ENCODE results near the gene TFB2M. TPM values are rescaled to one million over a fixed set of nuclear protein-coding genes. Genes with fewer than 3 reads are reported as not detected.

The TFB2M gene
- 9.5 TPM for total RNA-seq (ENCODE audit: unreplicated experiment)
- long read RNA-seq, transcript TFB2M-201 (8 exons, 1,848 nt), result major isoform, 6 of 8 reads
- long read RNA-seq, partial matches to known transcripts, result 0 of 8 reads
- long read RNA-seq, other reads (novel, unspliced or antisense), result 2 of 8 reads

- Mint-ChIP-seq H3K27ac (ENCODE audit: unreplicated experiment) (peak within 1 kb of the TSS; percentile 93), H3K27me3 (ENCODE audit: unreplicated experiment) (peaks cover 12% of the 10 kb centered on the region), H3K9me3 (ENCODE audit: unreplicated experiment) (no peaks in the 10 kb centered on the region), H3K4me3 (ENCODE audit: unreplicated experiment) (peak within 1 kb of the TSS; percentile 98), H3K36me3 (ENCODE audit: low read depth, unreplicated experiment) (peaks cover 4% of the 10 kb centered on the region), H3K4me1 (ENCODE audit: unreplicated experiment) (peaks cover 27% of the 10 kb centered on the region)
- DNase-seq (ENCODE audit: low spot score), result peak; percentile 96
- TF ChIP-seq CTCF (IDR thresholded peaks at IDR 0.05; ENCODE audit: unreplicated experiment), result no peak
Measured at GRCh38 chr1:246566128-246566812, at the start of gene TFB2M, which contains the start of gene CNST. TFB2M (minus strand) TSS chr1:246566261; CDS start chr1:246566138, 123 bp downstream. CNST (plus strand) TSS chr1:246566456; CDS start chr1:246591563, 25,107 bp downstream.

GRCh38 chr1:246613096-246613758 lies 47.2 kb upstream of the TFB2M start:
- H3K36me3 Mint-ChIP-seq (ENCODE audit: low read depth, unreplicated experiment), result peaks cover 3% of the 10 kb centered on the region

GRCh38 chr1:246609632-246610031 lies 43.6 kb upstream of the TFB2M start:
- peak overlapping the region; percentile 89 for H3K27ac Mint-ChIP-seq (ENCODE audit: unreplicated experiment)
- TF ChIP-seq CTCF (IDR thresholded peaks at IDR 0.05; ENCODE audit: unreplicated experiment), result no peak
- DNase-seq (ENCODE audit: low spot score), result no peak
- no peaks in the 10 kb centered on the region for H3K9me3 Mint-ChIP-seq (ENCODE audit: unreplicated experiment)
- H3K27me3 Mint-ChIP-seq (ENCODE audit: unreplicated experiment), result peaks cover 9% of the 10 kb centered on the region
- H3K4me3 Mint-ChIP-seq (ENCODE audit: unreplicated experiment), result peak overlapping the region; percentile 37
- H3K36me3 Mint-ChIP-seq (ENCODE audit: low read depth, unreplicated experiment), result peaks cover 7% of the 10 kb centered on the region
- peaks cover 18% of the 10 kb centered on the region for H3K4me1 Mint-ChIP-seq (ENCODE audit: unreplicated experiment)

More at GRCh38 chr1:246613096-246613758, 47.2 kb upstream of the TFB2M start:
- Mint-ChIP-seq H3K27me3 (ENCODE audit: unreplicated experiment) (peaks cover 5% of the 10 kb centered on the region), H3K27ac (ENCODE audit: unreplicated experiment) (no peak overlapping the region), H3K4me3 (ENCODE audit: unreplicated experiment) (no peak overlapping the region), H3K4me1 (ENCODE audit: unreplicated experiment) (peaks cover 18% of the 10 kb centered on the region), H3K9me3 (ENCODE audit: unreplicated experiment) (no peaks in the 10 kb centered on the region)
- no peak for TF ChIP-seq CTCF (IDR thresholded peaks at IDR 0.05; ENCODE audit: unreplicated experiment)
- no peak for DNase-seq (ENCODE audit: low spot score)

GRCh38 chr1:246608616-246609376 lies 42.7 kb upstream of the TFB2M start:
- DNase-seq (ENCODE audit: low spot score), result peak; percentile 35

More at GRCh38 chr1:246608616-246609376, 42.7 kb upstream of the TFB2M start:
- H3K4me1 Mint-ChIP-seq (ENCODE audit: unreplicated experiment), result peaks cover 18% of the 10 kb centered on the region
- peaks cover 7% of the 10 kb centered on the region for H3K27me3 Mint-ChIP-seq (ENCODE audit: unreplicated experiment)
- no peak overlapping the region for H3K4me3 Mint-ChIP-seq (ENCODE audit: unreplicated experiment)
- no peak for TF ChIP-seq CTCF (IDR thresholded peaks at IDR 0.05; ENCODE audit: unreplicated experiment)
- peaks cover 5% of the 10 kb centered on the region for H3K36me3 Mint-ChIP-seq (ENCODE audit: low read depth, unreplicated experiment)
- peak overlapping the region; percentile 89 for H3K27ac Mint-ChIP-seq (ENCODE audit: unreplicated experiment)
- H3K9me3 Mint-ChIP-seq (ENCODE audit: unreplicated experiment), result no peaks in the 10 kb centered on the region

Data from endothelial cell (in vitro differentiated cells).